Fibroblast of villous mesenchyme (primary cell): ENCODE results near the gene PC. TPM values are rescaled to one million over a fixed set of nuclear protein-coding genes. Genes with fewer than 3 reads are reported as not detected.

ENCODE experiments used
- DNase-seq: peaks from one replicate; pipeline ENCODE4 v3.0.0-alpha.2; 2010; ENCODE audit warnings: low read depth
- H3K4me3 ChIP-seq: 2 replicates; pipeline ENCODE4 v1.5.1; 2011; ENCODE audit warnings: low read depth, mild to moderate bottlenecking, low read length
- CTCF ChIP-seq: IDR thresholded peaks from 2 replicates; pipeline ENCODE4 v1.5.1; 2012; ENCODE audit warnings: low read depth, mild to moderate bottlenecking, low read length; ENCODE audit not compliant: insufficient read depth
- total RNA-seq: library from RNA; depleted of rRNA; stranded (reverse); fragments of >200 nt; gene quantifications from 2 replicates; pipeline ENCODE4 v1.2.3, GENCODE V29; 2012

Gene PC
- total RNA-seq, 1 donor: 11.7 TPM

DNA sequence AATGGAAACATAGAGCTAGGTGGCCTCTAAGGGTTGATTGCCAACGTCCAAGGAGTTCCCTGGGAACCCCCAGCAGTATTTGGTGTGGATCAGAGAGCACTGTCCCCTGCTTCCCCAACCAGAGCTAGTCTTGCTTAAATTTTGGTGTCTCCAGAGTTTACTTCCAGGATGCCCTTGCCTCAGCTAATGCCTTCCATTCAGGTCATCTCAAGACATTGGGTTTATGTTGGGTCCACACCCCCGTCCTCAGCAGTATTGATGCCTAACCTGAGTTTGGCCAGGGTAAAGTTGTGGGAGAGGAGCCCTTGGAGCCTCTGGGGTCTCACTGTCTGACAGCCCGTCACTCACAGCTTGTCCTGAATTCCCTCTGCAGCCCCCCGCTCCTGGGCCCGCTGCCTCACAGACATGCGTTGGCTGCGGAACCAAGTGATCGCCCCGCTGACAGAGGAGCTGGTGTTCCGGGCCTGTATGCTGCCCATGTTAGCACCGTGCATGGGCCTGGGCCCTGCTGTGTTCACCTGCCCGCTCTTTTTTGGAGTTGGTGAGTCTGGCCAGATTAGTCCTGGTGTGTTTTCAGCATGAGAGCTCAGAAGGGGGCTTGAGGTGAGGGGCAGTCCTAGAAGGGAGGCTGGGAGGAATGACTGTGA, 113.6 kb downstream of the PC start:
- H3K4me3 ChIP-seq: peak overlapping the region; percentile 95
- no peak for TF ChIP-seq CTCF
- DNase-seq: no peak

- peak overlapping the region; percentile 95 for H3K4me3 ChIP-seq
- TF ChIP-seq CTCF: no peak
- no peak for DNase-seq
Observed at GRCh38 chr11:66843776-66844495, 114.2 kb downstream of the PC start.

GRCh38 chr11:66842896-66843775, 115.0 kb downstream of the PC start, which contains the start of gene RCE1:
Gene RCE1, plus strand, starts transcription at chr11:66843441. Its CDS starts 15 bp downstream, at chr11:66843456.
- H3K4me3 ChIP-seq: peak within 1 kb of the TSS; percentile 95
- DNase-seq: peak; percentile 92
- no peak for TF ChIP-seq CTCF

GRCh38 chr11:66842501-66842895, 115.7 kb downstream of the PC start:
- no peak for TF ChIP-seq CTCF
- peak overlapping the region; percentile 95 for H3K4me3 ChIP-seq

GRCh38 chr11:66841861-66842260, 116.3 kb downstream of the PC start:
- DNase-seq: no peak
- TF ChIP-seq CTCF: no peak
- peak overlapping the region; percentile 95 for H3K4me3 ChIP-seq

More at GRCh38 chr11:66842501-66842895, 115.7 kb downstream of the PC start:
- no peak for DNase-seq

DNA sequence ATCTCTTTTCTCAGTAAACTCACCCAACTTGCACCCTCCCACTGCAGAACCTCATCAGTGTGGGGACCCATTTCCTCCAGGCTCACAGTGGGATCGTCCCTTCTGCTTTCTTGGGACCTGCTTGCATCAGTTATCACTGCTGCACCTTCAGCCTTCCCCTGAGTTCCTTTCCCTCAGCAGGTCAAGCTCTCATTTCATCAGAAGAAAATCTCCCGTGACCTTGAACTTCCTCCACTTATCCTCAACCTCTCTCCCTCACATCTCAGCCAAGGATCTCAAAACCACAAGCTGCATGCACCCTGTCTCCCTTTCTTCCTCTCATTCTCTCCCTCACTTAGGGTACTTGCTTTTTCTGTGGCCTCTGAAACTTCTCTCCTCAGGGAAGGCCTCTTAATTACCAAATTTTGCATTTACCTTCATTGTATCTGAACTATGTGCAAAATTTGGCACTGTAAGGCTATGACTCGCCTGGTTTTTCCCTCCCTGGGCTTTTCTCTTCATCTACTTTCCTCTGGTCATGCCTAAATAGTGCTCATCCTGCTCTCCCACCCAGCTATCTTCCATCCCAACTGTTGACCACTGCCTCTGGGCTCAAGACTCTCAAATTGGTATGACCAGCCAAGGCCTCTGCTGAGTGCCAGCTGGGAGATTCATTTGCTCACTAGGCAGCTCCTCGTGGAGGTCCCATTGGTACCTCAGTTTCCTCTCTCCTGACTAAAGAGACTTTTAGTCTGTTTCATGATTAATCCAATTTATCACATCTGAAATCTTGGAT, 117.7 kb downstream of the PC start:
- no peak for TF ChIP-seq CTCF

More for the DNA sequence above, 117.7 kb downstream of the PC start:
- H3K4me3 ChIP-seq: no peak overlapping the region
- no peak for DNase-seq
